IPS-20b (cell line): Measurements from ENCODE around the gene APBA3.
"Not testable (repeated sequence)": the region's sequence is repeated elsewhere in the genome, so short reads cannot be mapped to it uniquely, and the experiment has no call there.

ENCODE experiments used
- H3K27ac ChIP-seq: one replicate; pipeline ENCODE4 v1.5.1; 2013; ENCODE audit warnings: low read length
- H3K27me3 ChIP-seq: 2 replicates; pipeline ENCODE4 v1.6.1; 2013; ENCODE audit warnings: mild to moderate bottlenecking, low read length, inconsistent platforms; ENCODE audit not compliant: insufficient read depth
- H3K36me3 ChIP-seq: 2 replicates; pipeline ENCODE4 v1.6.1; 2013; ENCODE audit warnings: low read depth, mild to moderate bottlenecking, inconsistent platforms, low read length, moderate library complexity; ENCODE audit not compliant: insufficient read depth
- H3K4me1 ChIP-seq: 2 replicates; pipeline ENCODE4 v1.6.1; 2013; ENCODE audit warnings: mild to moderate bottlenecking, control low read depth, inconsistent platforms, low read length, moderate library complexity; ENCODE audit not compliant: insufficient read depth
- H3K4me3 ChIP-seq: 2 replicates; pipeline ENCODE4 v1.5.1; 2013; ENCODE audit warnings: mild to moderate bottlenecking, low read length, inconsistent platforms
- H3K9ac ChIP-seq: 2 replicates; pipeline ENCODE4 v1.6.1; 2013; ENCODE audit warnings: low read depth, mild to moderate bottlenecking, inconsistent platforms, low read length, moderate library complexity
- H3K9me3 ChIP-seq: 2 replicates; pipeline ENCODE4 v1.6.1; 2013; ENCODE audit warnings: mild to moderate bottlenecking, low read depth, low read length, inconsistent platforms; ENCODE audit not compliant: insufficient read depth

Gene APBA3

DNA sequence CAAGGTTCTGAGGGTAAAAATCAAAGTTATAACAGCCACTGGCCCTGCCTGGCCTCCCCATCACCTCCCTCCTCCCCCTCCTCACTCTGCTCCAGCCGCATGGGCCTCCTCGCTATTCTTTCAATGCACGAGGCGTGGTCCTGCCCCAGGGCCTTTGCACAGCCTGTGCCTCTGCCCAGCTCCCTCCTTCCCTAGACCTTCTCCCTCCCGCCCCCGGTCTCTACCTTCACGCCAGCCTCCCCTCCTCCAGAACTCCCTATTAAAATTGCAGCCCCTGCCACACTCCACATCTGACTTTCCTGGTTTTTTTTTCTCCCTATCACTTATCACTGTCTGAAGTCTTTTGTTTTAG lies 7.2 kb upstream of the APBA3 start:
- Histone ChIP-seq H3K4me3 (no peak overlapping the region), H3K36me3 (peaks cover 21% of the 10 kb centered on the region; the same call in 1 of the 2 replicates), H3K27me3 (no peaks in the 10 kb centered on the region), H3K9me3 (no peaks in the 10 kb centered on the region), H3K4me1 (peaks cover 5% of the 10 kb centered on the region; the same call in 1 of the 2 replicates), H3K27ac (no peak overlapping the region), H3K9ac (no peak overlapping the region)

DNA sequence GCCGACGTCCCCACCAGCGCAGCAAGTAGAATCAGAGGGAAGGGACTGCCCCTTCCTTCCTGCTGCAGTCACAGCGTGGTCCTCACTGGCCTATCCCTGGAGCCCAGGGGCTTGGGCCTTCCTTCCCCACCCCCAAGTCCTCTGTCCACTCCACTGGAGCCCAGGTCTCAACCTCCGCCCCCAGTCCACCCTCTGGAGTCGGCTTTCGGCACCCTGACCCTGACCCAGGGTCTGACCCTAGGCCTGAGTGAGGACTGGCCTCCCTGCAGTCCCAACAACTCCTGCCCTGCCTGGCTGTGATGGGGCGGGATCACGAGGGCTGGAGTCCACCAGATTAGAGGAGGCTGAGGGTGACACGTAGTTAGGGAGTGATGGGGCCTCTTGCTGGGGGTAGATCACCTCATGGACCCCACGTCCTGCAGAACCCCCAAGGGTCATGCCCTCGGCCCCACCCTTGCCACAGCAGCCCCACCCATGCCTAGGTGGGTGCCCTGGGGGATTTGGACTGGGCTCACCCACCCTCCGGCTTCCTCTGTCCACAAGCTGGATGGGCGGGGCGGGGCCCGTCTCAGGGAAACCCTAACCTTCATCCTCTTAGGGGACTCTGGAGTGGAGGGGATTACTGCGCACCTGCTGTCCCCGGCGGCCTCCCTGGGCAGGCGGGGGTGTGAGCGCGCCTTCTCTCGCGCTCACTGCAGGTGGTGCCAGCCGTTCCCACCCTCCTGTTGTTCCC lies 6.7 kb upstream of the APBA3 start:
- H3K36me3 ChIP-seq, result peaks cover 21% of the 10 kb centered on the region; the same call in 1 of the 2 replicates
- H3K4me3 ChIP-seq, result no peak overlapping the region
- no peaks in the 10 kb centered on the region for H3K27me3 ChIP-seq
- H3K9ac ChIP-seq, result no peak overlapping the region
- H3K9me3 ChIP-seq, result no peaks in the 10 kb centered on the region
- H3K27ac ChIP-seq, result no peak overlapping the region
- H3K4me1 ChIP-seq, result peaks cover 7% of the 10 kb centered on the region; the same call in 1 of the 2 replicates

DNA sequence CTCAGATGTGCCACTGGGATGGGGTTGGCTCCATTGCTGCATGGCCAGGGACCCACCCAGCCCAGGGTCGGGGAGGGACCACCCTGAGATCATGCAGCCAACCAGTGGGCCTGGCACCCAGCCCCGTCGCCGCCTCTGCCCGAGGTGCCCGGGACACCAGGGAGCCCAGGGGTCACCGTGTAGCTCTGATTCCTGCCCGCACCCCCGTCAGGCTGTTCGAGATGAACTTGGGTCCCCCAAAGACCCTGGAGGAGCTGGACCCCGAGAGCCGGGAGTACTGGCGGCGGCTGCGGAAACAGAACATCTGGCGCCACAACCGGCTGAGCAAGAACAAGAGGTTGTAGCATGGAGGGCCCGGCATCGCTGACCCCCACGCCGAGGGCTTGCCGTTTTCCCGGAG lies 5.6 kb upstream of the APBA3 start:
- Histone ChIP-seq H3K4me1 (peaks cover 9% of the 10 kb centered on the region; the same call in 1 of the 2 replicates), H3K27ac (no peak overlapping the region), H3K9ac (no peak overlapping the region), H3K9me3 (no peaks in the 10 kb centered on the region), H3K27me3 (no peaks in the 10 kb centered on the region), H3K4me3 (no peak overlapping the region), H3K36me3 (peaks cover 21% of the 10 kb centered on the region; the same call in 1 of the 2 replicates)

- Histone ChIP-seq H3K9me3 (no peaks in the 10 kb centered on the region), H3K27me3 (no peaks in the 10 kb centered on the region), H3K4me1 (peaks cover 9% of the 10 kb centered on the region; the same call in 1 of the 2 replicates), H3K36me3 (peaks cover 21% of the 10 kb centered on the region; the same call in 1 of the 2 replicates), H3K27ac (no peak overlapping the region), H3K9ac (no peak overlapping the region), H3K4me3 (no peak overlapping the region)
Observed at GRCh38 chr19:3766520-3766919, 5.0 kb upstream of the APBA3 start.

DNA sequence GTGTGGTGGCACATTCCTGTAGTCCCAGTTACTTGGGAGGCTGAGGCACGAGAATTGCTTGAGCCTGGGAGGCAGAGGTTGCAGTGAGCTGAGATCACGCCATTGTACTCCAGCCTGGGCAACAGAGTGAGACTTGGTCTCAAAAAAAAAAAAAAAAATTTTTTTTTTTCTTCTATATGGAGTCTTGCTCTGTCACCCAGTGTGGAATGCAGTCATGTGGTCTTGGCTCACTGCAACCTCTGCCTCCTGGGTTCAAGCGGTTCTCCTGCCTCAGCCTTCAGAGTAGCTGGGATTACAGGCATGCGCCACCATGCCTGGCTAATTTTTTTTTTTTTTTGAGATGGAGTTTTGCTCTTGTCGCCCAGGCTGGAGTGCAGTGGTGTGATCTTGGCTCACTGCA lies 4.3 kb upstream of the APBA3 start:
- H3K9me3 ChIP-seq, H3K4me1 ChIP-seq, H3K27me3 ChIP-seq, H3K9ac ChIP-seq, H3K4me3 ChIP-seq, H3K27ac ChIP-seq: not testable (repeated sequence)
- H3K36me3 ChIP-seq, result peaks cover 21% of the 10 kb centered on the region; the same call in 1 of the 2 replicates

DNA sequence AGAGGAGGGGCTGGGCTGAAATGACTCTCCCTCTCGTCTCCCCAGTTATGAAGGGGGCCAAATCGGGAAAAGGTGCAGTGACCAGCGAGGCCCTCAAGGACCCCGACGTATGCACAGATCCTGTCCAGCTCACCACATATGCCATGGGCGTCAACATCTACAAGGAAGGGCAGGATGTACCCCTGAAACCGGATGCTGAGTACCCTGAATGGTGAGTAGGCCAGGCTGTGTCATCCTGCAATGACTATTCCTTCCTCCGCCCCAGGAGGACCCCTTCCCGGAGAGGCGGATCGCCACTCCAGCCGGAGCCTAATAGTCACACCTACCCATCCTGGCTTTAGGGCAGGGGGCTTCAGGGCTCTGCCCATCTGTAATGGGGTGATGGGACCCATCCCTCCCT lies 3.6 kb upstream of the APBA3 start:
- Histone ChIP-seq H3K36me3 (peaks cover 21% of the 10 kb centered on the region; the same call in 1 of the 2 replicates), H3K4me1 (0 out of 2 replicates have a peak, but pooled peaks cover 4% of the 10 kb centered on the region), H3K9me3 (no peaks in the 10 kb centered on the region), H3K27ac (no peak overlapping the region), H3K4me3 (no peak overlapping the region), H3K27me3 (no peaks in the 10 kb centered on the region), H3K9ac (no peak overlapping the region)

GRCh38 chr19:3762501-3763459 lies 1.3 kb upstream of the APBA3 start, which contains the start of gene MRPL54:
TSS of gene MRPL54 (plus strand) at chr19:3762682. CDS start at chr19:3762701, 19 bp downstream.
- peak within 1 kb of the TSS; percentile 98 for H3K4me3 ChIP-seq
- H3K4me1 ChIP-seq, result 0 out of 2 replicates have a peak, but pooled peaks cover 4% of the 10 kb centered on the region
- peaks cover 25% of the 10 kb centered on the region; the same call in 1 of the 2 replicates for H3K36me3 ChIP-seq
- H3K27me3 ChIP-seq, result no peaks in the 10 kb centered on the region
- H3K9ac ChIP-seq, result peak within 1 kb of the TSS; percentile 97
- H3K9me3 ChIP-seq, result no peaks in the 10 kb centered on the region
- peak within 1 kb of the TSS; percentile 92 for H3K27ac ChIP-seq

DNA sequence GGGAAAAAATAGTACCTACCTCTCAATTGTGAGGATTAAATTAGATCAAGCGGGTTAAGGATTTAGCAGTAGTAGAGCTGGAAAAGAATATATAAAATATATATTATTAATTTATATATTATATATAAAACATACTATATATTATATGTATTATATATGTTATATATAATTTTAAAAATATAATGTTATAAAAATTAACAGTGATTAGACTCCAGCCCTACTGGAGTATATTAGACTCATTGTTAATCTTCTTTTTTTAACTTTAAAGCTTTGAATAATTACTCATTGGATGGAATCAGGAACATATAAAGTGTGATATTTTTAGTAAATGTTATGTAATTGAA lies 610 bp upstream of the APBA3 start:
- Histone ChIP-seq H3K4me3 (peak overlapping the region; percentile 98), H3K36me3 (peaks cover 23% of the 10 kb centered on the region; the same call in 1 of the 2 replicates), H3K4me1 (0 out of 2 replicates have a peak, but pooled peaks cover 4% of the 10 kb centered on the region), H3K27me3 (no peaks in the 10 kb centered on the region), H3K9ac (no peak overlapping the region), H3K9me3 (no peaks in the 10 kb centered on the region), H3K27ac (no peak overlapping the region)

DNA sequence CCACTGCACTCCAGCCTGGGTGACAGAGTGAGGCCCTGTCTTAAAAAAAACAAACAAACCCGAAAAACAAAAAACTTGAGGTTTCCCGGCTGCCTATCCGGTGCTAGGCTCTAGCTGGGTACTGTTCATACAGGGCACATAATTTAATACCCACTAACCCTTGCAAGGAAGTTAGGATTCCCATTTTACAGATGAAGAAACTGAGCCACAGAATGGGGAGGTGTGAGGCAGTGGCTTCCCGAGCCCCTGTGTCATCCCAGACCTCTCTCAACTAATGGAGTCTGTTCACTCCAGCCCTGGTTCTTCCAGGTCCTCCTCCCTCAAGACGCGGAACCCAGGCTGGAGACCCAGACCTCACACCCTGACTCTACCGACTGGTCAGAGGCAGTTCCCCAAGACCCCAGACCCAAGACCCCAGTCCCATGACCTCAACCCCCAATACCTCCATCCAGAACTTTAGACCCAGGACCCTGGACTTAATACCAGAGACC lies 576 bp downstream of the APBA3 start:
- Histone ChIP-seq H3K36me3 (peaks cover 18% of the 10 kb centered on the region; the same call in 1 of the 2 replicates), H3K4me3 (peak overlapping the region; percentile 98), H3K27me3 (no peaks in the 10 kb centered on the region), H3K9me3 (no peaks in the 10 kb centered on the region), H3K27ac (peak overlapping the region; percentile 43), H3K9ac (peak overlapping the region; percentile 97), H3K4me1 (0 out of 2 replicates have a peak, but pooled peaks cover 4% of the 10 kb centered on the region)

DNA sequence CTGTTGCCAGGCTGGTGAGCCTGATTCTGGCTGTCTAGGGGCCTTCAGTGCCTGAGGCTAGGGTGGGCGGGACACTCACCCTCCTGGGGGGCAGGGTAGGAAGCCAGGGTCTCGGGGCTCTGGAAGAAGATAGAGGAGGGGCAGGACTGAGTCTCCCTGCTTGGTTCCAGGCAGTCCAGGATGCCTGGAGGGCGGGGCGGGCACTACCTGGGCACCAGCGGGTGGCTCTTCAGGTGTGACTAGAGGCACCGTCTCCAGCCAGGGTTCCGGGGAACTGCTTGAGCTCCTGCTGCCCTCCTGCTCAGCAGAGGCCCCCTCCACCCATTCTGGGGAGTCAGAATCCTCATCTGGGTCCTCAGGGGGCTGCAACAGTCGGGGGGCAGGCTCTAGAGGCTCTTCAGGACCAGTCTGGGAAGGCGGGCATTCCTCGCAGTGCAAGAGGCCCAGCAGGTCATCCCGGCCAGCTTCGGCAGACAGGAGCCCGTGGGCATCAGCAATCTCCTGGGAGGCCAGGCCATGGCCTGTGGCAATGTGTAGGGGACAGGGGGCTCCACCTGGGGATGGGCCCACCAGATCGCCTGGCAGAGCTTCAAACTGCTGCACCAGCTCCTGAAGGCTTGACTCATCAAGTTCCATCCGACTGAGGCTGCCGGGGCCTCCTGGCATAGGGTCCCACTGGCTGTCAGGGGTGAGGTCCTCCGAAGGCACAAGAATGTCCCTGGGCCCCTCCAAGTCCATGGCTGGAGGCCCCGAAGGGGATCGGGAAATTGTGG lies 1.8 kb downstream of the APBA3 start:
- no peaks in the 10 kb centered on the region for H3K27me3 ChIP-seq
- no peak overlapping the region for H3K27ac ChIP-seq
- no peak overlapping the region for H3K9ac ChIP-seq
- H3K4me3 ChIP-seq, result no peak overlapping the region
- 0 out of 2 replicates have a peak, but pooled peaks cover 4% of the 10 kb centered on the region for H3K4me1 ChIP-seq
- peaks cover 11% of the 10 kb centered on the region; the same call in 1 of the 2 replicates for H3K36me3 ChIP-seq
- H3K9me3 ChIP-seq, result no peaks in the 10 kb centered on the region

- H3K4me1 ChIP-seq, H3K4me3 ChIP-seq, H3K27ac ChIP-seq, H3K9me3 ChIP-seq, H3K27me3 ChIP-seq, H3K9ac ChIP-seq: not testable (repeated sequence)
- H3K36me3 ChIP-seq, result peaks cover 11% of the 10 kb centered on the region; the same call in 1 of the 2 replicates
Observed at GRCh38 chr19:3758297-3758696, 3.2 kb downstream of the APBA3 start.
